ENCODE data around the gene DDX23.

Gene DDX23

DNA sequence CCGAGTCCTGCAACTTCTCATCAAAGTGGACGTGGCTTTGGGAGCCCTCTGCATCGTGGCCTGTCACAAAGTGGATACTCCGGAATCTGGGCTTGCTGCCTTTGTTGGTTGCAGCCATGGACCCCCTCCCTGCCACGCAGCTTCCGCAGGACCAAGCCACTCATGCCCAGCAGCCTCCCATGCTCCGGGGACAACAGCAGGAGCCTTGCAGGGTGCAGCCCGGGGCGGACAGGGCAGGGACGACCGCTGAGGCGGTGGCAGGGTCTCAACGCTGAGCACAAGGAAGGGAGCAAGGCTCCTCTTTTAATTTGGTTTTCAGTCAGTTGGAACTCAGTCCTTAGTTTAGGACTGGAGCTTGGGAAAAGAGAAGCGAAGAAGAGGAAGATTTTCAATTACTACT lies 51.0 kb downstream of the DDX23 start:
- Histone ChIP-seq H3K9me3 (ENCODE audit: low read length) (no peaks in the 10 kb centered on the region), H4K20me1 (ENCODE audit: insufficient read depth, low read length) (no peaks in the 10 kb centered on the region), H3K79me2 (ENCODE audit: insufficient read depth, low read length) (no peaks in the 10 kb centered on the region), H3K9ac (ENCODE audit: low read length) (no peak overlapping the region), H3K4me2 (ENCODE audit: low read length) (no peak overlapping the region), H3K9me2 (ENCODE audit: low read depth, low read length) (no peaks in the 10 kb centered on the region), H3F3A (ENCODE audit: insufficient read depth, low read length) (no peaks in the 10 kb centered on the region), H3K27ac (ENCODE audit: low read depth, low read length, poor library complexity, severe bottlenecking) (no peak overlapping the region), H3K36me3 (ENCODE audit: insufficient read depth, low read length) (no peaks in the 10 kb centered on the region), H3K27me3 (ENCODE audit: insufficient read depth, low read length) (no peaks in the 10 kb centered on the region; the same call in 1 of the 2 replicates), H3K4me3 (ENCODE audit: low read depth, low read length, poor library complexity, severe bottlenecking) (no peak overlapping the region), H3K4me1 (ENCODE audit: insufficient read depth, low read length, severe bottlenecking) (no peaks in the 10 kb centered on the region), H2AFZ (ENCODE audit: low read length) (no peak overlapping the region)
- no peak for TF ChIP-seq EZH2 (IDR thresholded peaks at IDR 0.05; ENCODE audit: borderline replicate concordance, low read length)
- TF ChIP-seq CTCF (IDR thresholded peaks at IDR 0.05; ENCODE audit: low read length) = no peak

DNA sequence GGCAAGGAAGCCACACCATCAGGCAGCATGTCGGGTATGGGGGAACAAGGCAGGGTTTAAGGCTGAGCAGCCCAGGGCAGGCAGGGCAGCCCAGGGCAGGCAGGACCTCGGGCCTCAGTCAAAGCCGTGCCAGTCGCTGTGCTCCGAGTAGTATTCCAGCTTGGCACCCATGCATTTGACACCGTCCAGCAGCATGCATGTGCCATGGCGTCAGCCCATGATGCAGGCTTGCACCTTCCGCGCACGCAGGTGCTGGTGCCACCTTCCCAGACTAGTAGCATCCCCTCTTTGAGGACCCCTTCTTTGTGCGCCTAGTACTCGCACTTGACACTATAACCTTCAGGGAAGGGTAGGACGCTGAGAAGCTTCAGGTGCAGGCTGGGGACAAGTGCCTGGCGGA lies 51.5 kb downstream of the DDX23 start:
- Histone ChIP-seq H3K9me2 (ENCODE audit: low read depth, low read length) (no peaks in the 10 kb centered on the region), H3F3A (ENCODE audit: insufficient read depth, low read length) (no peaks in the 10 kb centered on the region), H3K9ac (ENCODE audit: low read length) (no peak overlapping the region), H2AFZ (ENCODE audit: low read length) (no peak overlapping the region), H4K20me1 (ENCODE audit: insufficient read depth, low read length) (no peaks in the 10 kb centered on the region), H3K4me2 (ENCODE audit: low read length) (no peak overlapping the region), H3K4me1 (ENCODE audit: insufficient read depth, low read length, severe bottlenecking) (no peaks in the 10 kb centered on the region), H3K9me3 (ENCODE audit: low read length) (no peaks in the 10 kb centered on the region), H3K27ac (ENCODE audit: low read depth, low read length, poor library complexity, severe bottlenecking) (no peak overlapping the region), H3K4me3 (ENCODE audit: low read depth, low read length, poor library complexity, severe bottlenecking) (no peak overlapping the region), H3K79me2 (ENCODE audit: insufficient read depth, low read length) (no peaks in the 10 kb centered on the region), H3K27me3 (ENCODE audit: insufficient read depth, low read length) (no peaks in the 10 kb centered on the region), H3K36me3 (ENCODE audit: insufficient read depth, low read length) (no peaks in the 10 kb centered on the region)
- no peak for TF ChIP-seq EZH2 (IDR thresholded peaks at IDR 0.05; ENCODE audit: borderline replicate concordance, low read length)
- no peak for TF ChIP-seq CTCF (IDR thresholded peaks at IDR 0.05; ENCODE audit: low read length)

DNA sequence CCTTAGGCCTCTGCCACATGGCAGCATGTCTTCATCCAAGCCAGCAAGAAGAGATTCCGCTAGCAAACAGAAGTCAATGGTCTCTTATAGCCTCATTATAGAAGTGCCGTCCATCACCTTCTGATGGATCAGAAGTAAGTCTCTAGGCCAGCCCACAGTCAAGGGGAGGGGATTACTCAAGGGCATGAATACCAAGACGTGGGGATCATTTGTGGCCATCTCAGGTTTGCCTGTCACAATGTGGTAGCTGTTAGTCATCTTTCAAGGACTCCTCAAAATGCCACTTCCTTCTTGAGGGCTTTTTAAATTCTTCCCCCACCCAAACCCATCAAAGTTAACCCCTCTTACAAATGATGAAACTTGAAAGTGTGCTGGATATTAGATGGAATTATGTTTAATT lies 55.0 kb downstream of the DDX23 start:
- H3K27ac ChIP-seq (ENCODE audit: low read depth, low read length, poor library complexity, severe bottlenecking) = no peak overlapping the region
- TF ChIP-seq CTCF (IDR thresholded peaks at IDR 0.05; ENCODE audit: low read length) (no peak), EZH2 (IDR thresholded peaks at IDR 0.05; ENCODE audit: borderline replicate concordance, low read length) (no peak)
- H3K4me2 ChIP-seq (ENCODE audit: low read length) = no peak overlapping the region

More for the DNA sequence above, 55.0 kb downstream of the DDX23 start:
- Histone ChIP-seq H3F3A (ENCODE audit: insufficient read depth, low read length) (no peaks in the 10 kb centered on the region), H3K9me3 (ENCODE audit: low read length) (no peaks in the 10 kb centered on the region), H3K79me2 (ENCODE audit: insufficient read depth, low read length) (no peaks in the 10 kb centered on the region), H3K27me3 (ENCODE audit: insufficient read depth, low read length) (no peaks in the 10 kb centered on the region), H2AFZ (ENCODE audit: low read length) (no peak overlapping the region), H3K36me3 (ENCODE audit: insufficient read depth, low read length) (no peaks in the 10 kb centered on the region), H3K4me1 (ENCODE audit: insufficient read depth, low read length, severe bottlenecking) (no peaks in the 10 kb centered on the region), H4K20me1 (ENCODE audit: insufficient read depth, low read length) (no peaks in the 10 kb centered on the region), H3K9me2 (ENCODE audit: low read depth, low read length) (no peaks in the 10 kb centered on the region), H3K4me3 (ENCODE audit: low read depth, low read length, poor library complexity, severe bottlenecking) (no peak overlapping the region), H3K9ac (ENCODE audit: low read length) (no peak overlapping the region)

Data from OCI-LY1 (cell line).